22Rv1 (cell line): Measurements from ENCODE around the gene B4GALT2.

Source experiments
- H3K27ac ChIP-seq: fragments of 450-650 bp; 2 replicates; pipeline ENCODE4 v1.5.1; 2017
- CTCF ChIP-seq: fragments of 450-650 bp; IDR thresholded peaks from 2 replicates; pipeline ENCODE4 v1.5.1; 2017; ENCODE audit warnings: mild to moderate bottlenecking
- ZFX ChIP-seq: fragments of 450-650 bp; IDR thresholded peaks from 2 replicates; pipeline ENCODE4 v1.6.1; 2017; ENCODE audit warnings: antibody characterized with exemption, borderline replicate concordance

The B4GALT2 gene

DNA sequence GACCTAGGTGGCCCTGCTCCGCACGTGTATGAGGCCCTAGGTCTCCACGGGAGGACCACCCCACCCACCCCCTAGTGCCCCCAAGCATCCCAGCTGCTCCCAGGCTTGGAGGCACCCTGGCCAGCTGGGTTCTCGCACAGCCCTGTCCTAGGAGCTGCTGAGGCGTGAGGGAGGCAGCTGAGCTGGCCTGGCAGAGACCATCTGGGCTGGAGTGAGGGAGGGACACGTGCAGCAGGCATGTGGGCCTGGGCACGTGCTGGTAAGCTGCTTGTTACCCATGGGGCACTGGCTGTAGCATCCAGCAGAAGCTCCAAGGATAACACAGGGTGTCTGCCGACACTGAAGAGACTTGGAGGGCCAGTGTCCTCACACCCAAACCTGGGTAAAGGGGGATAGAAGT, 42.1 kb downstream of the B4GALT2 start:
- no peak overlapping the region for H3K27ac ChIP-seq
- TF ChIP-seq ZFX, result no peak
- no peak for TF ChIP-seq CTCF

GRCh38 chr1:44021581-44022321, 42.7 kb downstream of the B4GALT2 start:
- no peak for TF ChIP-seq ZFX
- TF ChIP-seq CTCF, result no peak

DNA sequence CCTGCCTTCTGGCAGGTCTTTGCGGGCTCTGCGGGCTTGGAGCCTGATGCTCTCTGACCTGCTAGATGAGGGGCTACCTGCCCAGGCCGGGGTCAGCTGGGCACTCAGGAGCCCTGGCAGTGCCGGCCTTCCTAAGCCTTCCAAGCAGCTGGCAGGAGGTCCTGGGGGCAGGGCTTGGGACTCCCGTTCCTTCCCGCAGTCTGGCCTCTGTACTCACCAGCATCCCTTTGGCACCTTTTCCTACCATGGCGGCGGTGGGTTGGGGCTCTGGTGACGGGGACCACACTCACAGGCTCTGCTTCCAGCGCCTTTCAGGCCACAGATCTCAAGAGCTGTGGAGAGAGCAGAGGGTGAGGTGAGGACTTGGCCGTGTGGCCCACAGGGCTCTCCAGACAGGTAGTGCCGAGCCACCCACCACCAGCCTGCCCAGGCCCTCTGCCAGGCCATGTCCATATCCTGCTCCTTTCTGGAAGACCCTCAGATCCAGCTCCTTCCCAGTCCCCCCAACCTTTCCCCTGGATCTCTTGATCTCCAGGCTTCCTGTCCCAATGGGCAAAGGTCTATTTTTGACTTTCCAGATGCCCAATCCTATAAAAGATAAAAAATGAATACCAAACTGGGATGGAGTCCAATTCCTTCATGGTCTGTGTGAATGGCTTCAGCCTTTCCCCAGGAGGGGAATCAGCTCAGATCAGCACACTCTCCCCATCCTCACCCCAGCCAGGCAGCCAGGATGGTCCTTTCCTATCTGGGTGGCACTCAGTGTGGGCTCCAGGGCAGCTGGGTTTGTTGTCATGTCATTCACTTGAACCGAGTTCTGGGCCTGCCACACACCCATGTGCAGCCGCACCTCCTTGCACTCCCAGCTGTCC, 45.3 kb downstream of the B4GALT2 start:
- no peak overlapping the region for H3K27ac ChIP-seq

More at GRCh38 chr1:44021581-44022321, 42.7 kb downstream of the B4GALT2 start:
- H3K27ac ChIP-seq, result no peak overlapping the region

DNA sequence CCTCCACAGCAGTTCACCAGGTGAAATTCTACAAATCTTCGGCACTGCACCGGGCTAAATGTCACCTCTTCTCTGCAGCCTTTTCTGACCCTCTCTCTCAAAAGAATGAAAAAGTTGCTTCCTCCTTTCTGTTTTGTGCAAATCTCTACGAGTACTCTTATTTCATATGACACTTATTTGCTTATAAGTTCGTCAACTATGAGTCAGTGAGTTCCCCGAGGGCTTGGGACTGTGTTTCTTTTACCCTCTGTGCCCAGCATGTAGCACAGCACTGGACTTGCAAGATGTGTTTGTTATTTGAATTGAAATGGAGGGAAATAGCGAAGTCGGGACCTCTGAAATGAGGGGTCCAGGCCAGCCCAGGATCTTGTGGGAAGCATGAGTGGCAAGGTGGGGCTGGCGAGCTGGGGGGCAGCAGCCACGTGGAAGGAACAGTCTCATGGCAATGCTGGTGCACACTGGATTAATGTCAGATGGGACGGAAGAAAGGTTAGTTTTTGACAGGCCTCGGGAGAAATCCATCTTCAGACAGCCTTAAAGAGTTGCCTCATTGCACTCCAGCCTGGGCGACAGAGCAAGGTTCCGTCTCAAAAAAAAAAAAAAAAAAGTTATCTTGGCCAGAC, 46.0 kb downstream of the B4GALT2 start:
- no peak overlapping the region for H3K27ac ChIP-seq

More for the DNA sequence above, 45.3 kb downstream of the B4GALT2 start:
- TF ChIP-seq ZFX (no peak), CTCF (no peak)

GRCh38 chr1:44025816-44026215, 46.8 kb downstream of the B4GALT2 start:
- no peak for TF ChIP-seq ZFX
- TF ChIP-seq CTCF, result no peak
- no peak overlapping the region for H3K27ac ChIP-seq

More for the DNA sequence above, 46.0 kb downstream of the B4GALT2 start:
- TF ChIP-seq CTCF (no peak), ZFX (no peak)

GRCh38 chr1:44027320-44027719, 48.3 kb downstream of the B4GALT2 start:
- no peak overlapping the region for H3K27ac ChIP-seq
- TF ChIP-seq CTCF, result no peak
- no peak for TF ChIP-seq ZFX
